NB4 (cell line): ENCODE results near the gene PAX3.

ENCODE experiments used
- MYC ChIP-seq: IDR thresholded peaks from 2 replicates; pipeline ENCODE4 v1.6.1; 2011; ENCODE audit warnings: low read depth, low read length
- POLR2A ChIP-seq: IDR thresholded peaks from 2 replicates; pipeline ENCODE4 v1.6.1; 2011; ENCODE audit warnings: mild to moderate bottlenecking; ENCODE audit not compliant: insufficient read length; ENCODE audit errors: extremely low read depth
- TF ChIP-seq, protein P1 (sequence below): IDR thresholded peaks from one replicate; pipeline ENCODE4 v1.5.1; 2012; ENCODE audit warnings: low read depth, low read length
- TF ChIP-seq, protein P2 (sequence below): IDR thresholded peaks from 2 replicates; pipeline ENCODE4 v1.6.1; 2011; ENCODE audit warnings: low read depth, low read length

DNA sequence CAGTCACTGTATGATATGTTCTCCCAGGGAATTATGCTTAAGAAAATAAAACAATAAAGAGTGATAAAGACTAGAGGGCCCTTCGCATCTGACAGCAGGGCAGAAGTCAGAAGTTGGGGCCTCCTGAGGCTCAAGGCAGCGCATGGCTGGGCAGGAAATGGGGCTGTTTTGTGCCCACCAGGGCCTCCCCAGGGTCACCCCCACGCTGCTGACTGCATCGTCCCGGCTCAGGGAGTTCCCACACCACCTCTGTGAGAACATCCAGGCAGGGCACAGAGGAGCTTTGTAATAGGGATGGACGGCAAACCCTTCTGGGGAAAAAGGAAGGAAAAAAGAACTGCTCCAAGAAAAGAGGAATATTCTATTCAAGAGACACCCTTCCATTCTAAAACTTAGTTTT lies 41.2 kb downstream of the PAX3 start:
- TF ChIP-seq, protein P1, sequence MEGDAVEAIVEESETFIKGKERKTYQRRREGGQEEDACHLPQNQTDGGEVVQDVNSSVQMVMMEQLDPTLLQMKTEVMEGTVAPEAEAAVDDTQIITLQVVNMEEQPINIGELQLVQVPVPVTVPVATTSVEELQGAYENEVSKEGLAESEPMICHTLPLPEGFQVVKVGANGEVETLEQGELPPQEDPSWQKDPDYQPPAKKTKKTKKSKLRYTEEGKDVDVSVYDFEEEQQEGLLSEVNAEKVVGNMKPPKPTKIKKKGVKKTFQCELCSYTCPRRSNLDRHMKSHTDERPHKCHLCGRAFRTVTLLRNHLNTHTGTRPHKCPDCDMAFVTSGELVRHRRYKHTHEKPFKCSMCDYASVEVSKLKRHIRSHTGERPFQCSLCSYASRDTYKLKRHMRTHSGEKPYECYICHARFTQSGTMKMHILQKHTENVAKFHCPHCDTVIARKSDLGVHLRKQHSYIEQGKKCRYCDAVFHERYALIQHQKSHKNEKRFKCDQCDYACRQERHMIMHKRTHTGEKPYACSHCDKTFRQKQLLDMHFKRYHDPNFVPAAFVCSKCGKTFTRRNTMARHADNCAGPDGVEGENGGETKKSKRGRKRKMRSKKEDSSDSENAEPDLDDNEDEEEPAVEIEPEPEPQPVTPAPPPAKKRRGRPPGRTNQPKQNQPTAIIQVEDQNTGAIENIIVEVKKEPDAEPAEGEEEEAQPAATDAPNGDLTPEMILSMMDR, result no peak
- TF ChIP-seq MYC, result 0 out of 2 replicates have a peak, but pooled peaks have one; percentile 32
- TF ChIP-seq POLR2A, result no peak
- TF ChIP-seq, protein P2, sequence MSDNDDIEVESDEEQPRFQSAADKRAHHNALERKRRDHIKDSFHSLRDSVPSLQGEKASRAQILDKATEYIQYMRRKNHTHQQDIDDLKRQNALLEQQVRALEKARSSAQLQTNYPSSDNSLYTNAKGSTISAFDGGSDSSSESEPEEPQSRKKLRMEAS, result no peak
